Kidney (tissue), 14 donors: ENCODE results near the gene FURIN. TPM values are rescaled to one million over a fixed set of nuclear protein-coding genes. Genes with fewer than 3 reads are reported as not detected.

Experiments used
- DNase-seq, 5 donors: peaks; one replicate each; pipeline ENCODE4 v3.0.0-alpha.2; 2013 to 2020
- FAIRE-seq: peaks from 2 replicates; lab custom pipeline; 2012; peaks lifted over from hg19 to GRCh38; lab: Jason Lieb, UNC
- H3K27ac ChIP-seq, 2 donors: one replicate each; pipeline ENCODE4 v1.7.0; 2013; ENCODE audit warnings: low read depth in 2 of 2, low read length in 2 of 2, inconsistent platforms in 1 of 2
- H3K27me3 ChIP-seq: one replicate; pipeline ENCODE4 v1.7.1; 2013; ENCODE audit warnings: low read length, inconsistent platforms; ENCODE audit not compliant: control insufficient read depth, insufficient read depth
- H3K36me3 ChIP-seq, 3 donors: one replicate each; pipeline versions ENCODE4 v1.7.0 to v1.7.1; 2013; ENCODE audit warnings: low read length in 3 of 3, control low read depth in 1 of 3, inconsistent platforms in 1 of 3; ENCODE audit not compliant: insufficient read depth in 3 of 3, control insufficient read depth in 2 of 3
- H3K4me1 ChIP-seq, 3 donors: one replicate each; pipeline versions ENCODE4 v1.7.0 to v1.7.1; 2013; ENCODE audit warnings: low read length in 3 of 3, inconsistent platforms in 1 of 3, low read depth in 1 of 3; ENCODE audit not compliant: control insufficient read depth in 2 of 3, insufficient read depth in 2 of 3
- H3K4me3 ChIP-seq, 3 donors: one replicate each; pipeline versions ENCODE4 v1.7.0 to v1.8.1; 2013; ENCODE audit warnings: low read length in 3 of 3, control low read depth in 1 of 3, inconsistent platforms in 1 of 3
- H3K9ac ChIP-seq, 3 donors: one replicate each; pipeline versions ENCODE4 v1.7.0 to v1.7.1; 2013; ENCODE audit warnings: low read length in 3 of 3, control low read depth in 1 of 3, inconsistent platforms in 1 of 3
- H3K9me3 ChIP-seq, 3 donors: one replicate each; pipeline versions ENCODE4 v1.7.0 to v1.7.1; 2013; ENCODE audit warnings: low read length in 3 of 3, control low read depth in 1 of 3, inconsistent platforms in 1 of 3; ENCODE audit not compliant: control insufficient read depth in 2 of 3, insufficient read depth in 1 of 3
- intact Hi-C: fragments of 100-400 bp; cut with DNase I; formaldehyde crosslinking; loops from one replicate; pipeline ENCODE4 v1.11.1; 2022
- polyA plus RNA-seq: library from polyadenylated mRNA; stranded (reverse); fragments of 350-450 nt; fragmentation: Illumina TruSeq; extraction: RNeasy Lipid Tissue Mini Kit (QIAGEN cat#74804); gene quantifications from one replicate; pipeline ENCODE4 v1.2.3, GENCODE V29; 2014; ENCODE audit warnings: low read depth, low replicate concordance; ENCODE audit not compliant: insufficient read depth
- total RNA-seq: library from RNA; stranded (reverse); fragmentation: NEBNext Ultra II Directional; extraction: Animal tissue kit (Norgen Biotek cat#: 25700); gene quantifications from one replicate; pipeline ENCODE4 v1.2.1, GENCODE V29; 2021
- TF ChIP-seq, protein P1 (sequence below): IDR thresholded peaks from 3 replicates; pipeline ENCODE4 v1.5.1; 2012; ENCODE audit warnings: mild to moderate bottlenecking, moderate library complexity, borderline replicate concordance; ENCODE audit not compliant: insufficient read depth; ENCODE audit errors: extremely low read depth
- donor health status: control.
- donor health status: control.
- donor health status: control.
- donor health status: control.
- donor health status: control.
- donor health status: DM: yes; HTN: yes; CAD: no.
- donor health status: Normal renal cell carcinoma (clear cell type).

Gene FURIN
- total and polyA plus RNA-seq, 2 donors from 2014 or later = 36.4 to 75.9 TPM

DNA sequence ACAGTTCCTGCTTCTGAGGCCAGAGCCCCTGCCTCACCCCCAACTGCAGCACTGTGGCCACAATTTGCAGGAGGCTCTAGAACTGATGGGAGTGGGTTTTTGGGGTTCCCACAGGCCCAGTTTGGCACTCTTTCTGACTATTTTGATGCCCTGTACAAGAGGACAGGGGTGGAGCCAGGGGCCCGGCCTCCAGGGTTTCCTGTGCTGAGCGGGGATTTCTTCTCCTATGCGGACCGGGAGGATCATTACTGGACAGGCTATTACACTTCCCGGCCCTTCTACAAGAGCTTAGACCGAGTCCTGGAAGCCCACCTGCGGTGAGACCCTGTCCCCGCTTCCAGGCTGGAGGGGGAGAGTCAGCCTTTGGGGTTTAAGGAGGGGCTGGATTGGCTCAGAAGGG lies 41.6 kb downstream of the FURIN start:
- no peak overlapping the region for H3K27ac ChIP-seq
- no peak for FAIRE-seq
- peak in 1 of 5 donors; percentile 48 for DNase-seq
- TF ChIP-seq, protein P1, sequence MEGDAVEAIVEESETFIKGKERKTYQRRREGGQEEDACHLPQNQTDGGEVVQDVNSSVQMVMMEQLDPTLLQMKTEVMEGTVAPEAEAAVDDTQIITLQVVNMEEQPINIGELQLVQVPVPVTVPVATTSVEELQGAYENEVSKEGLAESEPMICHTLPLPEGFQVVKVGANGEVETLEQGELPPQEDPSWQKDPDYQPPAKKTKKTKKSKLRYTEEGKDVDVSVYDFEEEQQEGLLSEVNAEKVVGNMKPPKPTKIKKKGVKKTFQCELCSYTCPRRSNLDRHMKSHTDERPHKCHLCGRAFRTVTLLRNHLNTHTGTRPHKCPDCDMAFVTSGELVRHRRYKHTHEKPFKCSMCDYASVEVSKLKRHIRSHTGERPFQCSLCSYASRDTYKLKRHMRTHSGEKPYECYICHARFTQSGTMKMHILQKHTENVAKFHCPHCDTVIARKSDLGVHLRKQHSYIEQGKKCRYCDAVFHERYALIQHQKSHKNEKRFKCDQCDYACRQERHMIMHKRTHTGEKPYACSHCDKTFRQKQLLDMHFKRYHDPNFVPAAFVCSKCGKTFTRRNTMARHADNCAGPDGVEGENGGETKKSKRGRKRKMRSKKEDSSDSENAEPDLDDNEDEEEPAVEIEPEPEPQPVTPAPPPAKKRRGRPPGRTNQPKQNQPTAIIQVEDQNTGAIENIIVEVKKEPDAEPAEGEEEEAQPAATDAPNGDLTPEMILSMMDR = no peak
- peaks cover 0 to 74% (median 63%) of the 10 kb centered on the region in 3 donors for H3K36me3 ChIP-seq
- no peaks in the 10 kb centered on the region for H3K27me3 ChIP-seq
- H3K9ac ChIP-seq = no peak overlapping the region
- H3K9me3 ChIP-seq = no peaks in the 10 kb centered on the region
- H3K4me3 ChIP-seq = no peak overlapping the region
- H3K4me1 ChIP-seq = no peaks in the 10 kb centered on the region
- intact Hi-C loops = no loop called here

DNA sequence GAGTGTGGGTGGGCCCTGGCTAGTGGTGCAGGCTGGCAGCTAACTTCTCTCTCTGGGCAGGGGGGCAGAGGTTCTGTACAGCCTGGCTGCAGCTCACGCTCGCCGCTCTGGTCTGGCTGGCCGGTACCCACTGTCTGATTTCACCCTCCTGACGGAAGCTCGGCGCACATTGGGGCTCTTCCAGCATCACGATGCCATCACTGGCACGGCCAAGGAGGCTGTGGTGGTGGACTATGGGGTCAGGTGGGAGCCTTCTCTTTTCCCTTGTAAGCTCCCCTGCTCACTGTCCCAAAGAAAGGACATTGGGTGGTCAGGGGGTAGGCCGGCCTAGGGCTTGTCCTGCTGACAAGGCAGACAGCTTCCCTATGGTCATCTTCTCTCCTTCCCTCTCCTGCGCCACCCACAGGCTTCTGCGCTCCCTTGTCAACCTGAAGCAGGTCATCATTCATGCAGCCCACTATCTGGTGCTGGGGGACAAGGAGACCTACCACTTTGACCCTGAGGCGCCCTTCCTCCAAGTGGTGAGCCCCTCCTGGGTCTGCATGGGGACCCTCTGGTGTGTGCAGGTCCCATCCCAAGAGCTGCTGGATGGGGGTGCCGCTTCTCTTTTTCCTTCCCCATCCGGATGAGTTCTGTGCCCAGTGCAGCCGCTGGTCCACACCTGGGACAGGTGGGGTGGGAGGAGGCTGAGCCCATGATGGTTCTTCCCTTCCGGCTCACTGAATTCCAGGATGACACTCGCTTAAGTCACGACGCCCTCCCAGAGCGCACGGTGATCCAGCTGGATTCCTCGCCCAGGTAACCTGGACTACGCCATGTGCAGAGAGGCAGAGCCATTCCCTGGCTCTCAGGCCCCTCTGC lies 42.3 kb downstream of the FURIN start:
- Histone ChIP-seq H3K27me3 (no peaks in the 10 kb centered on the region), H3K9ac (no peak overlapping the region), H3K27ac (no peak overlapping the region), H3K4me3 (no peak overlapping the region), H3K4me1 (no peaks in the 10 kb centered on the region), H3K9me3 (no peaks in the 10 kb centered on the region), H3K36me3 (peaks cover 0 to 76% (median 63%) of the 10 kb centered on the region in 3 donors)
- FAIRE-seq (no peak), DNase-seq (peak in 1 of 5 donors; percentile 53)
- intact Hi-C loops = no loop called here
- TF ChIP-seq, protein P1 = no peak

DNA sequence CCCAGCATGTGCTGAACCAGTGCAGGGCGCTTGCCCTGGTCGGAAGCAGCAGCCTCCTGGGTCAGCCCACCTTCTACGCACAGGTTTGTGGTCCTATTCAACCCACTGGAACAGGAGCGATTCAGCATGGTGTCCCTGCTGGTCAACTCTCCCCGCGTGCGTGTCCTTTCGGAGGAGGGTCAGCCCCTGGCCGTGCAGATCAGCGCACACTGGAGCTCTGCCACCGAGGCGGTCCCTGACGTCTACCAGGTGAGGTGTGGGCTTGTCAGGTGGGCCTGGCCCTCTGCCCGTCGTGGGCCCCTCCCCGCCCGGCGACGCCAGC lies 42.9 kb downstream of the FURIN start:
- peak in 1 of 5 donors; percentile 60 for DNase-seq

More for the DNA sequence above, 42.9 kb downstream of the FURIN start:
- no peak for FAIRE-seq
- intact Hi-C loops = no loop called here
- Histone ChIP-seq H3K27ac (no peak overlapping the region), H3K9me3 (no peaks in the 10 kb centered on the region), H3K9ac (no peak overlapping the region), H3K27me3 (no peaks in the 10 kb centered on the region), H3K36me3 (peaks cover 0 to 72% (median 58%) of the 10 kb centered on the region in 3 donors), H3K4me3 (no peak overlapping the region), H3K4me1 (no peaks in the 10 kb centered on the region)
- TF ChIP-seq, protein P1 = no peak
